Transverse colon (tissue), 4 donors: ENCODE data around the gene PPP6R3. TPM values are rescaled to one million over a fixed set of nuclear protein-coding genes. Genes with fewer than 3 reads are reported as not detected.
A peak's percentile ranks its signal among the peaks of the same experiment; 100 is the strongest.

Experiments used
- DNase-seq: peaks from one replicate; pipeline ENCODE4 v3.0.0-alpha.2; 2019
- H3K27ac ChIP-seq, 4 donors: fragments of 200-600 bp; sonication (generic); 2 replicates each; pipeline ENCODE4 v1.5.1; 2016 to 2018; ENCODE audit warnings: inconsistent platforms in 4 of 4
- H3K27me3 ChIP-seq: fragments of 200-600 bp; sonication (generic); 2 replicates; pipeline ENCODE4 v1.5.1; 2017; ENCODE audit warnings: inconsistent platforms
- H3K36me3 ChIP-seq, 4 donors: fragments of 200-600 bp; sonication (generic); 2 replicates each; pipeline ENCODE4 v1.5.1; 2017 to 2019; ENCODE audit warnings: inconsistent platforms in 4 of 4
- H3K4me1 ChIP-seq, 4 donors: fragments of 200-600 bp; sonication (generic); 2 replicates each; pipeline ENCODE4 v1.5.1; 2017 to 2020; ENCODE audit warnings: inconsistent platforms in 4 of 4
- H3K4me3 ChIP-seq, 4 donors: fragments of 200-600 bp; sonication (generic); 1 replicate in 1 of 4; 2 replicates in 3 of 4; pipeline versions ENCODE4 v1.5.1 to v1.6.1; 2017 to 2019; ENCODE audit warnings: inconsistent platforms in 4 of 4
- H3K9me3 ChIP-seq, 2 donors: fragments of 200-600 bp; sonication (generic); 2 replicates each; pipeline ENCODE4 v1.5.1; 2017 to 2019; ENCODE audit warnings: inconsistent platforms in 2 of 2
- EP300 ChIP-seq: sonication (generic); formaldehyde crosslinking; IDR thresholded peaks from one replicate; pipeline ENCODE4 v1.6.1; 2017; ENCODE audit warnings: antibody characterized with exemption, low read depth
- POLR2A ChIP-seq: fragments of 450-650 bp; IDR thresholded peaks from one replicate; pipeline ENCODE4 v1.6.1; 2016; ENCODE audit warnings: antibody characterized with exemption, mild to moderate bottlenecking, moderate library complexity
- POLR2AphosphoS5 ChIP-seq, 3 donors: sonication (generic); formaldehyde crosslinking; IDR thresholded peaks; one replicate each; pipeline ENCODE4 v1.6.1; 2016; ENCODE audit warnings: antibody characterized with exemption in 3 of 3
- WGBS, 2 donors: methylation state at CpG; one replicate each; pipeline ENCODE4 v1.1.5; 2018; ENCODE audit warnings: low coverage in 1 of 2; 5-methylcytosine and 5-hydroxymethylcytosine counted together
- in situ Hi-C, 4 donors: fragments of 200-750 bp; cut with MboI; loops; one replicate each; pipeline versions ENCODE4 v1.15.0 to v1.15.1; 2017; ENCODE audit warnings: low sequenced_read_pairs in 3 of 4, low pct_ligation_motif_present in 1 of 4, low pct_unique_long_range_greater_than_20kb in 1 of 4
- intact Hi-C: fragments of 100-400 bp; cut with DNase I; formaldehyde crosslinking; loops from one replicate; pipeline ENCODE4 v1.15.1; 2023; ENCODE audit warnings: low total_unique reads
- total RNA-seq, 4 donors: library from RNA; depleted of rRNA; stranded (reverse); fragments of >200 nt; gene quantifications; one replicate each; pipeline ENCODE4 v1.1.0, GENCODE V29; 2016
- TF ChIP-seq, protein P1 (sequence below), 5 experiments: fragments of 200-600 bp in 3 of 5; fragments of 450-650 bp in 2 of 5; sonication (generic) in 3 of 5; IDR thresholded peaks; 1 replicate in 2 of 5; 2 replicates in 3 of 5; pipeline ENCODE4 v1.5.1; 2016 to 2017; ENCODE audit warnings: antibody characterized with exemption in 5 of 5, inconsistent platforms in 3 of 5, mild to moderate bottlenecking in 2 of 5, moderate library complexity in 1 of 5

The PPP6R3 gene
- total RNA-seq, 4 donors from 2014 or later = 89.8 to 158 (median 117) TPM

DNA sequence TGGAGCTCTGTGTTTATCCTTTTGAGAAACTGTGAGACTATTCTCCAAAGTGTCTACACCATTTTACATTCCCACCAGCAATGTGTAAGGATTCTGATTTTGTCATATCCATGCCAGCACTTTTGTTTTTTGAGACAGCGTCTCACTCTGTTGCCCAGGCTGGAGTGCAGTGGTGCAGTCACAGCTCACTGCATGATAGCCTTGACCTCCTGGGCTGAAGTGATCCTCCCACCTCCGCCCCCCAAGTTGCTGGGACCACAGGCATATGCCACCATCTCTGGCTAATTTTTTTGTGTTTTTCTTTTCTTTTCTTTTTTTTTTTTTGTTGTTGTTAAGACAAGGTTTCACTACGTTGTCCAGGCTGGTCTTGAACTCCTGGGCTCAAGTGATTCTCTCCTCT is 35.3 kb downstream of the PPP6R3 start:
- Histone ChIP-seq H3K9me3 (no peaks in the 10 kb centered on the region), H3K4me1 (peaks cover 32 to 47% (median 40%) of the 10 kb centered on the region in 4 donors), H3K27ac (no peak overlapping the region), H3K36me3 (no peaks in the 10 kb centered on the region), H3K27me3 (no peaks in the 10 kb centered on the region), H3K4me3 (no peak overlapping the region)
- TF ChIP-seq EP300 (no peak), POLR2AphosphoS5 (IDR thresholded peaks at IDR 0.05) (no peak), POLR2A (no peak)
- TF ChIP-seq, protein P1, sequence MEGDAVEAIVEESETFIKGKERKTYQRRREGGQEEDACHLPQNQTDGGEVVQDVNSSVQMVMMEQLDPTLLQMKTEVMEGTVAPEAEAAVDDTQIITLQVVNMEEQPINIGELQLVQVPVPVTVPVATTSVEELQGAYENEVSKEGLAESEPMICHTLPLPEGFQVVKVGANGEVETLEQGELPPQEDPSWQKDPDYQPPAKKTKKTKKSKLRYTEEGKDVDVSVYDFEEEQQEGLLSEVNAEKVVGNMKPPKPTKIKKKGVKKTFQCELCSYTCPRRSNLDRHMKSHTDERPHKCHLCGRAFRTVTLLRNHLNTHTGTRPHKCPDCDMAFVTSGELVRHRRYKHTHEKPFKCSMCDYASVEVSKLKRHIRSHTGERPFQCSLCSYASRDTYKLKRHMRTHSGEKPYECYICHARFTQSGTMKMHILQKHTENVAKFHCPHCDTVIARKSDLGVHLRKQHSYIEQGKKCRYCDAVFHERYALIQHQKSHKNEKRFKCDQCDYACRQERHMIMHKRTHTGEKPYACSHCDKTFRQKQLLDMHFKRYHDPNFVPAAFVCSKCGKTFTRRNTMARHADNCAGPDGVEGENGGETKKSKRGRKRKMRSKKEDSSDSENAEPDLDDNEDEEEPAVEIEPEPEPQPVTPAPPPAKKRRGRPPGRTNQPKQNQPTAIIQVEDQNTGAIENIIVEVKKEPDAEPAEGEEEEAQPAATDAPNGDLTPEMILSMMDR (IDR thresholded peaks at IDR 0.05) = no peak
- DNase-seq = no peak
- in situ Hi-C loops = no loop called here
- intact Hi-C loops = no loop called here
- WGBS, 2 donors = 85 to 86% methylated on average over 3 of the region's 3 CpGs

DNA sequence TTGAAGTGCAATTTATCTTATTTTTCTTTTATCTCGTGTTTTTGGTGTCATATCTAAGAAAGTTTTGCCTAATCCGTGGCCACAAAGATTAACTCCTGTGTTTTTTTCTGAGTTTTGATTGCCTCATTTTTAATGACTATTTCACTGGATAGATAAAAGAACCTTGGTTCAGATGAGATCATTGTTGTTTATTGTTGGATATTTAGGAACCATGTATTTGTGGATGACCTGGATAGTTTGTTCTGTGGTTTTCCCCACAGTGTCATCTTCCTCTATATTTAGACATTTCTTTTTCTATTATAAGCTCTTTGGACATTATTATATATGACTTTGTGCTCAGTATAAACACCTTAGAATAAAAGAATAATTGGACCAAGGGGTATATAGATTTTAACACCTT is 37.2 kb downstream of the PPP6R3 start:
- H3K36me3 ChIP-seq = no peaks in the 10 kb centered on the region
- in situ Hi-C loops = no loop called here
- 58 to 67% methylated on average over 2 of the region's 2 CpGs for WGBS, 2 donors
- no peak for DNase-seq
- no peaks in the 10 kb centered on the region for H3K9me3 ChIP-seq
- no peak overlapping the region for H3K27ac ChIP-seq
- TF ChIP-seq EP300 (no peak), POLR2AphosphoS5 (IDR thresholded peaks at IDR 0.05) (no peak), POLR2A (no peak)
- TF ChIP-seq, protein P1 (IDR thresholded peaks at IDR 0.05) = no peak
- H3K4me1 ChIP-seq = peaks cover 37 to 55% (median 40%) of the 10 kb centered on the region in 4 donors
- H3K4me3 ChIP-seq = no peak overlapping the region
- H3K27me3 ChIP-seq = no peaks in the 10 kb centered on the region
- intact Hi-C loops = no loop called here

DNA sequence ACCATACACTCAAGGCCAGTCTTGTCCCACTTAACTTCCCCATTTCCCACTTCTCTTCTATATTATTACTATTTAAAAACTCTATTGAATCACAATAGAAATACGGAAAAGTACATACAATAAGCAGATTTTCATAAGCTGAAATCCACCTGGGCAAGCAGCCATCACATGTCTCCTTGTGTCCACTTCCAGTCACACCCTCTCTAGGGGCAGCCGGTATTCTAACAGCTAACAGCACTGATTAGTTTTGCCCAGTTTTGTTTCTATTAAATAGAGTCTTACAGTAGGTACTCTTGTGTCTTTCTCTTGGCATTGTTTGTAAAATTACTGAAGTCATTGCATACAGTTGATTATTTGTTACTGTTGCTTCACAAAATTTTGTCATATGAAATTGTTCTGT is 37.8 kb downstream of the PPP6R3 start:
- intact Hi-C loops (no loop called here), in situ Hi-C loops (no loop called here)
- TF ChIP-seq, protein P1 (IDR thresholded peaks at IDR 0.05) = no peak
- TF ChIP-seq POLR2A (no peak), POLR2AphosphoS5 (IDR thresholded peaks at IDR 0.05) (no peak), EP300 (no peak)
- no peak overlapping the region for H3K27ac ChIP-seq
- WGBS, 2 donors = 21 to 28% methylated on average over 2 of the region's 2 CpGs
- peak; percentile 23 for DNase-seq
- peaks cover 43 to 61% (median 46%) of the 10 kb centered on the region in 4 donors for H3K4me1 ChIP-seq
- H3K4me3 ChIP-seq = no peak overlapping the region
- H3K27me3 ChIP-seq = no peaks in the 10 kb centered on the region
- H3K36me3 ChIP-seq = no peaks in the 10 kb centered on the region
- no peaks in the 10 kb centered on the region for H3K9me3 ChIP-seq

DNA sequence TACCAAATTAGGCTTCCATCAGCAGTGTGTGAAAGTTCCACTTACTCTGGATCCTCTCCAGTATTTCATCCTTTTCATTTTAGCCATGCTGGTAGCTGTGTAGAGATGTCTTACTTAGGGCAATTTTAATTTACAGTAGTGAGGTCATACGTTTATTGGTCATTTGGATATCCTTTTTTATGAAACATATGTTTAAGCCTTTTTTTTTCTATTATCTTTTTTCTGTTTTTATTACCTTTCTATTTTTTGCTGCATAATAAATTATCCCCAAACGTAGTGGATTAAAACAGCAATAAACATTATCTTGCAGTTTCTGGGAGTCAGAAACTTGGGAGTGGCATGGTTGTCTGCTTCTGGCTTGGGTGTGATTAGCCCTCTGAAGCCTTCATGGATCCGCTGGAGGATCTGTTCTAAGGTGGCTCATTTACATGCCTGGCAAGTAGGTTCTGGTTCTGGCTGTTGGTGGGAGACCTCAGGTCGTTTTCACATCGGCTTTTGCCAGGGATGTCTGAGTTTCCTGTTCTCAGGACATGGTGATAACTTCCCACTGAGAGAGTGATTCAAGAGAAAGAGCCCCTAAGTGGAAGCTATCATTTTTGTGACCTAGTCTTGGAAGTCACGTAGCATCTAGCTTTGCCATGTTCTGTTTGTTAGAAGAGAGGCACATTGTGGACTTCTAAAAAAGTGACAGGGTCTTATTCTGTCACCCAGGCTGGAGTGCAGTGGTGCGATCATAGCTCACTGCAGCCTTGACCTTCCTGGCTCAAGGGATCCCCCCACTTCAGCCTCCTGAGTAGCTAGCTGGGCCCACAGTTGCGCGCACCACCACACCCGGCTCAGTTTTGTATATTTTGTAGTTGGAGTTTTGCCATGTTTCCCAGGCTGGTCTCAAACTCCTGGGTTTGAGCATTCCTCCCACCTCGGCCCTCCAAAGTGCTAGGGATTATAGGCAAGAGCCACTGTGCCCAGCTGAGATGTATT is 38.6 kb downstream of the PPP6R3 start:
- Histone ChIP-seq H3K27ac (peak overlapping the region in 3 of 4 donors; percentile 9 to 21 (median 12)), H3K4me1 (peaks cover 50 to 69% (median 54%) of the 10 kb centered on the region in 4 donors), H3K27me3 (no peaks in the 10 kb centered on the region), H3K36me3 (no peaks in the 10 kb centered on the region), H3K4me3 (no peak overlapping the region), H3K9me3 (no peaks in the 10 kb centered on the region)
- TF ChIP-seq, protein P1 (IDR thresholded peaks at IDR 0.05) = no peak
- TF ChIP-seq POLR2AphosphoS5 (IDR thresholded peaks at IDR 0.05) (no peak), POLR2A (no peak), EP300 (no peak)
- intact Hi-C loops = no loop called here
- in situ Hi-C loops = no loop called here
- DNase-seq = no peak
- WGBS, 2 donors = 48 to 53% methylated on average over 2 to 11 of the region's 11 CpGs
